Muscle layer of duodenum (tissue), 2 donors: ENCODE data around the gene JAG1.

Source experiments
- H3K27ac ChIP-seq: one replicate; pipeline ENCODE4 v1.7.0; 2013; ENCODE audit warnings: mild to moderate bottlenecking, low read length
- H3K27me3 ChIP-seq: one replicate; pipeline ENCODE4 v1.7.0; 2013; ENCODE audit warnings: low read depth, mild to moderate bottlenecking, control low read depth, low read length
- H3K36me3 ChIP-seq, 2 donors: one replicate each; pipeline ENCODE4 v1.7.0; 2013; ENCODE audit warnings: low read length in 2 of 2, control low read depth in 1 of 2, mild to moderate bottlenecking in 1 of 2; ENCODE audit not compliant: insufficient read depth in 2 of 2, control insufficient read depth in 1 of 2
- H3K4me1 ChIP-seq, 2 donors: one replicate each; pipeline ENCODE4 v1.7.0; 2013; ENCODE audit warnings: low read length in 2 of 2, mild to moderate bottlenecking in 2 of 2, control low read depth in 1 of 2, moderate library complexity in 1 of 2; ENCODE audit not compliant: insufficient read depth in 2 of 2, control insufficient read depth in 1 of 2
- H3K4me3 ChIP-seq, 2 donors: one replicate each; pipeline ENCODE4 v1.7.0; 2013; ENCODE audit warnings: low read length in 2 of 2, low read depth in 1 of 2, mild to moderate bottlenecking in 1 of 2
- H3K9me3 ChIP-seq, 2 donors: one replicate each; pipeline ENCODE4 v1.7.0; 2013; ENCODE audit warnings: low read length in 2 of 2, control low read depth in 1 of 2, mild to moderate bottlenecking in 1 of 2; ENCODE audit not compliant: control insufficient read depth in 1 of 2
- donor health status: healthy.

Gene JAG1

DNA sequence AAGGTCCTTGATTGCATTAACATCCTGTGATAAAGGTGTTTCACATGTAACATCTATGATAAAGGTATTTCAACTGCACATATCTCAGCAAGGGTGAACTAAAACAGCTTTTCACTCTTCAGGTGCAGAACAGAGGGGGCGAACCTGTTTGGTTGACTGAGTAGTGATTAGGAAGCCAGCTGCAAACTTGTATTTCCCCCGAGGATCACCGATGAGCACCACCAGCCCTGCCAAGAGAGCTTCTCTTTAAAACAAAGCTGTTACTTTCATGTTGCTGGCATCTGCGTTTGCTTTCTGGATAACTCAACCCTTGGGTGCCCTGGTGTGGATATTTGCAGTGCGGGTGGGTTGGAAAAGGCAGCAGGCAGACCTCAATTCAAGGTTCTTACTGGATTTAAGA is 39.6 kb downstream of the JAG1 start:
- H3K4me1 ChIP-seq = peaks cover 18 to 20% of the 10 kb centered on the region in 2 donors
- H3K4me3 ChIP-seq = no peak overlapping the region
- H3K27ac ChIP-seq = no peak overlapping the region
- H3K27me3 ChIP-seq = no peaks in the 10 kb centered on the region
- no peaks in the 10 kb centered on the region for H3K9me3 ChIP-seq
- peaks cover under 1 to 4% of the 10 kb centered on the region in 2 donors for H3K36me3 ChIP-seq

DNA sequence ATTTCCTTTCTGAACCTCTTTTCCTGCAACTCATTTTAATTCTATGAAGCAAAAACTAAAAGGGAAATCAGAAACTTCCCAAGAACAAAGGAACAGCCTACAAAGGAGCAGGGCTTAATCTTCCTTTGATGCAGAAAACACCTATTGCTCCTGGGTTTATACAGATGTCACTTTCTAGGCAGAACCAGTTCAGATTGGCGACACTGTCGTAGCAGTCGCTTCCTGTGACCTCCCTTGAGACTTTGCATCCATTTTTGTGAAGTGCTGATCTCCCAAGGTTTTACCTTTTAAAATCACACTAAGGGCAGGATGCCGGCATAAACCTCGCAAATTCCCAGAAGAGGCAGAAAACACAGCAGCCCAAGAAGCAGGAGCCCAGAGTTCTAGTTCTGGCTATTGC is 40.1 kb downstream of the JAG1 start:
- H3K27ac ChIP-seq = no peak overlapping the region
- peaks cover 18 to 20% of the 10 kb centered on the region in 2 donors for H3K4me1 ChIP-seq
- H3K4me3 ChIP-seq = no peak overlapping the region
- no peaks in the 10 kb centered on the region for H3K27me3 ChIP-seq
- no peaks in the 10 kb centered on the region for H3K9me3 ChIP-seq
- H3K36me3 ChIP-seq = no peaks in the 10 kb centered on the region

DNA sequence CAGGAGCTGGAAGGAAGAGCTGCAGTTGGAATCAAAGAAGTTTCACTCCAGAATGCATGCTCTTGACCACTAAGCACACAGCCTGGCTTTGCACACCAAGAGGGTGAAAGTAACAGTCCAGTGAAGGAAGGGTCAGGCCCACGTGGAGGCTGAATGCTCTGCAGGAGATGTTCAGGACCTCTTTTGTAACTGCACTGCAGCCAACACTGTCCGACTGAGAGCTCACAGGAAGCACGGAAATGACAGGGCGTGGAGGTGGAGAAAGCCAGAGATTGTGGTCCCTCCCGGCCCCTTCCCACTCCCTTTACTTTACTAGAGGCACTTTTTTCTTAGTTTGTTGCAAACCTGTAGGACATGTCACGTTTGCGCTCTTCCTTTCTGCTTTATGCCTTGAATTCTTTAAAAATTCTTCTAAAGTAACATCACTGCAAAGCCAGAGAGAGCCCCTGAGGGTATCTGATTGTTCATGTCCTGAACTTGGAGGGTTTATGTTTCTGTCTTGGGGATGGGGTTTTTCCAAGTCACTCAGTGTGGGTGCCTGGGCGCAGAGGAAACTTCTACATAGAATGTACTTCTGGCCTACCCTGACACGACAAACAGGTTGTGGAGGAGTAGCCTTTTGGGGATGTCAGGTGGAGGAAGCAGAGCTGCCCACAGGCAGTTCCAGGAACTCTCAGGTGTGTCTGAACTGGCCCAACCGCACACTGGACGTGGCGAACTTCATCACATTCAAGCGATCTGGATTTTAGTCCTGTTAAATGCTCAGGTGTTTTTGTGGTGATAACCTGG is 40.9 kb downstream of the JAG1 start:
- Histone ChIP-seq H3K27me3 (no peaks in the 10 kb centered on the region), H3K27ac (no peak overlapping the region), H3K4me3 (no peak overlapping the region), H3K4me1 (peaks cover 18 to 20% of the 10 kb centered on the region in 2 donors), H3K36me3 (no peaks in the 10 kb centered on the region), H3K9me3 (no peaks in the 10 kb centered on the region)

DNA sequence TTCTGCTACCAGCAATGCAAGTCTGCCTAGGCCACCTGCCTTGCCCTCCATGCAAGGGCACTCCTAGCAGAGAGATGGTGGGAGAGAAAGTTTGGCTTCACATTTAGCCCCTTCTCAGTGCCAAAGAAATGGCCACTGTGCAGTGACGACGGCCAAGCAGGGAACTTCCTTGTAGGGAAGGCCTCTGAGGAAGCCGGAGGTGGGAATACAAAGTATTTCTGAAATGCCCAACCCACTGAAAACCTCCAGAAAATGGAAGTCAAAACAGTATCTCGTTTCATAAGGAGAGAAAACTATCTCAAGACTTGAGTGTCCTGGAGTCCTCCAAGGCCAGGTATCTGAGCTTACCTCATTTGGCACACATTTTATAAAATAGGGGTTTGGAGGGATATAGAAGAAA is 42.7 kb downstream of the JAG1 start:
- Histone ChIP-seq H3K4me1 (peaks cover 5% of the 10 kb centered on the region in 2 donors), H3K36me3 (no peaks in the 10 kb centered on the region), H3K4me3 (no peak overlapping the region), H3K27ac (no peak overlapping the region), H3K9me3 (no peaks in the 10 kb centered on the region), H3K27me3 (no peaks in the 10 kb centered on the region)

DNA sequence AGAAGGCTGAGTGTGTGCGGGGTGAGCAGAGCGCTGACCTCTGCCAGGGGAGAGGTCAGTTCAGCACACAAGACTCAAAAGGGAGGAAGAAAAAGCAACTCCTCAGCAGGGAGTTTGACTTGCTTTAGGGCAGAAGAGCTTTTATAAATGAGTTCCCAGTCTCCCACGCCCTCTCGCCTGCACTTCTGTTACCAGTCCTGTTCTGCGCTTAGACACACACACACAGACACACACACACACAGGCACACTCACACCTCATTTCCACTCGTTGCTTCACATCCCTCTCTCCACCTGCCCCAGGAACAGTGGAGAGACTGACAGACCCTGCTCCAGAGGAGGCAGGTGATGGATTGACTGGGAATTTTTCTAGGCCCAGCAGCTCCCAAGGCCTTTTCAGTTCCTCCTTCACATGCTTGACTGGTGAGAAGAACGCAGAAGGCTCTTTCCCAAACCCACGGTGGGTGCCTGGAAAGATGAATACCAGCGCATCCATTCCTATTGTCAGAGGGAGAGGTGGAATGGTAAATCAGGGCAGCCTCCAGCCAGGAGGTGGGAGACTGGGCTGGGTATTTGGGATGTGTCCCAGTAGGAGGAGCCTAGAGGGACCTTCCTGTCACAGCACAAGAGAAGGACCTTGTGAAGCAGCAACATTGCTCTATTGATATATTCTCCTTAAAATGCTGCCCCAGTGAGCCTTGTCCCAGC is 43.7 kb downstream of the JAG1 start:
- Histone ChIP-seq H3K4me3 (no peak overlapping the region), H3K9me3 (no peaks in the 10 kb centered on the region), H3K36me3 (no peaks in the 10 kb centered on the region), H3K27me3 (no peaks in the 10 kb centered on the region), H3K27ac (no peak overlapping the region), H3K4me1 (no peaks in the 10 kb centered on the region)

DNA sequence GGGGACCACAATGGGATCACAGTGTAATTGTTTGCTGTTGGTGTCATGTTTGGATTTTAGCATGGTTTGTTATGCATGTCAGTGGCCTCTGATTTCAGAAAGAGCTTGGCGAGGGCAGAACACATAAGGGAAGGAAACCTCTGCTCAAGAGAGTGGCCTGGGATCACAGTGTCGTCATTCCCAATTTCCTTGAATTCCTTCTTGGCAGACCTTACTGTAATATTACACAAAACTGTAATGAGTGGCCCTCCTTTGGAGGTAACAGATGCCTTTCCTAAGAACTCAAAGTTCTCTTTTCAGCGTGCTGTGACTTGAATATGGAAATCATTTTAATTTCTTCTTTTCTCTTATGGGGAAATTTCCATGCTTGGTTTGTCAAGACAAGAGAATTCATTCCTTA is 46.9 kb downstream of the JAG1 start:
- H3K4me1 ChIP-seq = no peaks in the 10 kb centered on the region
- H3K36me3 ChIP-seq = peaks cover 0 to 13% of the 10 kb centered on the region in 2 donors
- no peaks in the 10 kb centered on the region for H3K9me3 ChIP-seq
- H3K27me3 ChIP-seq = no peaks in the 10 kb centered on the region
- H3K27ac ChIP-seq = no peak overlapping the region
- H3K4me3 ChIP-seq = no peak overlapping the region

DNA sequence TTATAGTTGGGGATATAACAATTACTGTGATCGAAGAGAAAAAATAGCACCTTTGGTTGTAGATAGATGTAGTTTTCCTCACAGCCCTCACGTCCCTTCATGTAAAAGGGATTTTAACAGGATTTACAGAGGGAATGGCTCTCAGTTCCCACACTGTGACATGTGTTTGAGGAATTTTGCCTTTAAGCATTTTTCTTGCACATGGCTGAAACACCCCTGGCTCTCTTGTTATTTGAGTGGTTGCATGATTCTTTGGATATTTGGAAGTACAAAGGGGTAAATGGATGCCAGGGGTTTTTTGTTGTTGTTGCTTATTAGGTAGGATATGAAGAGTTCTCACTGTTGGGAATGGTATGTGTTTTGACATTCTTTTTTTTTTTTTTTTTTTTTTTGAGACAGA is 48.2 kb downstream of the JAG1 start:
- peaks cover 0 to 13% of the 10 kb centered on the region in 2 donors for H3K36me3 ChIP-seq
- H3K27ac ChIP-seq = no peak overlapping the region
- H3K4me1 ChIP-seq = no peaks in the 10 kb centered on the region
- H3K4me3 ChIP-seq = no peak overlapping the region
- no peaks in the 10 kb centered on the region for H3K9me3 ChIP-seq
- no peaks in the 10 kb centered on the region for H3K27me3 ChIP-seq

DNA sequence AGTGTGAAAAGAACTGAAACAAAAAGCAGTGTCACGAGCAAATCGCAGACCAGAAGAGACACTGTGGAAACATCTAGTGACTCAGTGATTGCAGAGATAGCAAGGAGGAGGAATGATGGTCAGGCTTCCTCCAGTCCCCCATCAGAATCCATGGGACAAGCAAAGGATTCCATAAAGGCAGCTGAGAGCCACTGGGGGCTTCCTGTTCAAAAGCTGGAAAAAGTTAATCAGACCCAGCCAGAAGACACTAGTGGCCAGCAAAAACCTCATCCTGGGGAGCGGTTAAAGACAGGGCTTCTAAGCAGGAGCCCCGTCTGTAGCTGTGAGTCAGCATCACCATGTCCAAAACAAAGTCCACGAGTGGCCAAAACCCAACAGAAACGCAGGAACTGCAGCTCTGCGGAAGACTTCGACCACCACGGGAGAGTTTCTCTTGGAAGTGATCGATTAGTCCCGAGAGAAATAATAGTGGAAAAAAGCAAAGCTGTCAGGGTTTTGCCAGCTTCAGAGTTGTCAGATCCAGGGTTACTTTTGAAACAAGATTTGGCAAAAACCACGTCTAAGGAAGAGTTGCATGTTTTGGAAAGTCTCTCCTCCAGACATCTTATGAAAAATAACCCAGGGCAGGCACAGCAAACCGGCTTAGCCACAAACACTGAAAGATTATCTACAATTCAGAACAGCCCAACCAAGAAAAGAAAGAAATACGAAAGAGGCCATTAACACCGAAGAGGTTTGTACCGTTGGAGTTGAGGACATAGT is 51.0 kb downstream of the JAG1 start:
- H3K36me3 ChIP-seq = peaks cover 0 to 13% of the 10 kb centered on the region in 2 donors
- no peaks in the 10 kb centered on the region for H3K9me3 ChIP-seq
- H3K4me1 ChIP-seq = no peaks in the 10 kb centered on the region
- no peak overlapping the region for H3K4me3 ChIP-seq
- peak overlapping the region; percentile 6 for H3K27ac ChIP-seq
- H3K27me3 ChIP-seq = no peaks in the 10 kb centered on the region

DNA sequence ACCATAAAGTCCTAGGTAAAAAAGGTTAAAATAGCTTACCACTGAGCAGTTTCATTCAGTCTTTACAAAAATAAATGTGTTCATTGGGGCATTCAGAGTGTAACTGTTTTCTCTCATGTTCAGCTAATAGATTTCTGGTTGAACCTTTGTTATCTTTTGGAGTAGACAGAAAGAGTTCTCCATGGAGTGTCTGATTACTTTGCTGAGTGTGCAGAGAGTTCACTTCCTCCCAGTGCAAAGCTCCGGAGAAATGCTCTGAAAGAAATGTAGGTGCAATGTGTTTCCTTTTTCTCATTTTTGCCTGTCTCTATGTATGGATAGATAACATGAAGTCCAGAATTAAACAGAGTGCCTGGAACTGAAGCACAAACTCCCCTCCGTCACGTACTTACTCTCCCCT is 52.6 kb downstream of the JAG1 start:
- Histone ChIP-seq H3K9me3 (no peaks in the 10 kb centered on the region), H3K4me3 (no peak overlapping the region), H3K27me3 (no peaks in the 10 kb centered on the region), H3K27ac (no peak overlapping the region), H3K36me3 (peaks cover 0 to 13% of the 10 kb centered on the region in 2 donors), H3K4me1 (no peaks in the 10 kb centered on the region)

DNA sequence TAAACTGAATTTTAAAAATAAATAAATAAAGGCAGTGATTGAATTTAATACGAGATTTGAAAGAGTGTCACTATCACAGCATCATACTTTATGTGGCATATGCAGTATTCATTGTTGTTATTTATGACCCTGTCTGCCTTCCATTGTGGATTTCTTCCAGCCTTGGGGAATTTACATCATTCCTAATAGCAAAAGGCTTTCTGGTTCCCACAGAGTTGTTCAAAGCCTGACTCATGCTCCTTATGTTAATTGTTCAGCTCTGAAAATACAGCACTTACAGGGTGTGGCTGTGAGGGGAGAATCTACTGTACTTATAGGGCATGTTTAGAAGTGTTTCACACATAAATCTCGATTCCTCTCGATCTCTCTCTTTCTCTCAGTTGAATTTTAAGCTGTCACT is 54.4 kb downstream of the JAG1 start:
- Histone ChIP-seq H3K9me3 (no peaks in the 10 kb centered on the region), H3K36me3 (peaks cover 0 to 13% of the 10 kb centered on the region in 2 donors), H3K4me3 (no peak overlapping the region), H3K4me1 (no peaks in the 10 kb centered on the region), H3K27ac (no peak overlapping the region), H3K27me3 (no peaks in the 10 kb centered on the region)

DNA sequence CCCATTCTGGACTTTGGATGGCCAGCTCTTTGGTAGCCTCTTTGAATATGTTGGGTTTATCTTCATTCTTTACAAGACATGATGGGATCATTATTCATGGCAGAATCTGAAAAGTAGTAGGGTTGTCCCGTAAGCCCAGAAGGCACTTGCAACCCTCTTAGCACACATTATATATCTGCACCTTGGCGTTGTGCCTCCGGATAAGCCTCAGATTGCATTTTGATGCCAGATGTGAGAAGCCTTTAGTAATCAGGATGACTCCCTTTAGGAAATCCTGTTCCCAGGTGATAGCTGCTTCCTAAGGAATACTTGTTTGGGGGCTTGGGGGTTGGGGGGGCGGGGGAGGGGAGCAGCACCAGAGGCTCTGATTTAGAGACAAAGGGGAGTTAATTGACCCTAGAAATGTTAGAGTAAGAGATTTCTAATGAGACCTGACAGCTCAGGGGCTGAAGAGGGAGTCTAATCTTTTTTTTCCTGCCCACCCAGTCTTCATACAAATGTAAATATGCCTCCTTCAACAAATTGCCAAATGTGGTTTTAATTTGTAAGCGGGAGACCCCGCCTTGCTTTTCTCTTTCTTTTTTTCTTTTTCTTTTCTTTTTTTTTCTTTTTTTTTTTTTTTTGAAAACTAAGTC is 55.1 kb downstream of the JAG1 start:
- H3K27ac ChIP-seq = no peak overlapping the region

More for the DNA sequence above, 55.1 kb downstream of the JAG1 start:
- H3K4me3 ChIP-seq = no peak overlapping the region
- no peaks in the 10 kb centered on the region for H3K4me1 ChIP-seq
- H3K36me3 ChIP-seq = peaks cover 0 to 13% of the 10 kb centered on the region in 2 donors
- H3K27me3 ChIP-seq = no peaks in the 10 kb centered on the region
- H3K9me3 ChIP-seq = no peaks in the 10 kb centered on the region
